ENCODE measurements around the gene C6orf89. TPM values are rescaled to one million over a fixed set of nuclear protein-coding genes. Genes with fewer than 3 reads are reported as not detected.
A peak's percentile ranks its signal among the peaks of the same experiment; 100 is the strongest.

C6orf89 gene
- total RNA-seq, 1 experiment from 2014 or later, result 61.1 TPM

GRCh38 chr6:36873612-36874442, 11.9 kb upstream of the C6orf89 start:
- intact Hi-C loops (cut with micrococcal nuclease; ENCODE audit: unreplicated experiment), result loop anchor here (5.0 kb wide), 1 partner anchor 107 kb away; no protein-coding TSS in a partner anchor
- peaks cover 27% of the 10 kb centered on the region for H3K4me1 Mint-ChIP-seq (ENCODE audit: low read depth, unreplicated experiment)
- CTCF ChIA-PET, result interaction anchor here (0.6 to 3.5 kb wide), 11 partner anchors 9 to 268 kb away, joined by 3 to 17 read pairs (median 5); partner anchors contain the start of gene C6orf89
- H3K27ac Mint-ChIP-seq (ENCODE audit: unreplicated experiment), result peak overlapping the region; percentile 99
- TSS peak; percentile 54 for BruUV-seq (replicated peaks)
- peaks cover 45% of the 10 kb centered on the region for H3K36me3 Mint-ChIP-seq (ENCODE audit: insufficient read depth, unreplicated experiment)
- no peak for TF ChIP-seq CTCF (IDR thresholded peaks at IDR 0.05; ENCODE audit: unreplicated experiment)
- peak; percentile 40 for DNase-seq
- peak overlapping the region; percentile 91 for H3K4me3 Mint-ChIP-seq (ENCODE audit: low read depth, unreplicated experiment)
- H3K27me3 Mint-ChIP-seq (ENCODE audit: unreplicated experiment), result no peaks in the 10 kb centered on the region
- no peaks in the 10 kb centered on the region for H3K9me3 Mint-ChIP-seq (ENCODE audit: low read depth, unreplicated experiment)

DNA sequence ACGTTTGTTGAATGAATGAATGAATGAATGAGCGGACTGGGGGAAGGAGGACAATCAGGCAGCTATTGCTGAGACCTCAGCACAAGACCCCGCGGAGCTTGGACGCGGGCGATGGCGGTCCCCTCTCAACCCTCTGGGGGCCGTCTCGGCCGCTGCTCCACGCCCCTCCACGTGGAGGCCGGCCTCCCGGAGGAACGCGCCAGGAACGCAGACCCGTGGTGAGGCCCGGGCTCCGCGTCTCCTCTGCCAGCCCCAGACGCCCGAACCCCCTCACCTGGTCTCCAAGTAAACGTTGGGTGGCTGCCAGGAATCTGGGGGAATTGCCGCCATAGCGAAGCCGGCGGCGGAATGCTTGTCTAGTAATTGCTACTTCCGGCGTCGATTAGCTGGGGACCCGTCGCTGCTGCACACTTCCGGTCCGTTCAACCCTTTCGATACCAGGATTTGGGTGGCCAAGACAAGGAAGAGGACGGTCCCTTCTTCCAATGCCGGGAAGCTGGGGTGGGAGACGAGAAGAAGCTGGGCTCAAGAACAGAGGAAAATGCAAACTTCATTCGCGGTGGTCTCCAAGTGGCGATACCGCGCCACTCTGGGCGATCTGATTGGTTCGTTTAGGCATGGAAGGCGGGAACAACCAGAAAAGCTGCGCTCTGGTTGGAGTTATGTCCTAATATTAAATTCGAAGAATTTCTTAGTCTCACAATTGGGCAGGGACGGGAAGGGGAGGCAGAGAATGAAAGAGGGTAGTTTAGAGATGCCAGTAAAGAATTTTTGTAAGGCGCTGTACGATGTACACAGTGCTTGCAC, 11.1 kb upstream of the C6orf89 start, which contains the start of gene PPIL1:
Gene PPIL1, minus strand, starts transcription at position 361 of the 807 bp plus-strand sequence. Its CDS starts 31 bp downstream, at position 330.
- CTCF ChIA-PET, result interaction anchor here (0.6 to 3.5 kb wide), 10 partner anchors 10 to 260 kb away, joined by 3 to 17 read pairs (median 6); partner anchors contain the start of gene C6orf89
- Mint-ChIP-seq H3K27ac (ENCODE audit: unreplicated experiment) (peak within 1 kb of the TSS; percentile 99), H3K36me3 (ENCODE audit: insufficient read depth, unreplicated experiment) (peaks cover 44% of the 10 kb centered on the region), H3K9me3 (ENCODE audit: low read depth, unreplicated experiment) (no peaks in the 10 kb centered on the region), H3K27me3 (ENCODE audit: unreplicated experiment) (no peaks in the 10 kb centered on the region), H3K4me3 (ENCODE audit: low read depth, unreplicated experiment) (peak within 1 kb of the TSS; percentile 91), H3K4me1 (ENCODE audit: low read depth, unreplicated experiment) (peaks cover 27% of the 10 kb centered on the region)
- DNase-seq, result peak; percentile 88
- TF ChIP-seq CTCF (IDR thresholded peaks at IDR 0.05; ENCODE audit: unreplicated experiment), result no peak
- intact Hi-C loops (cut with micrococcal nuclease; ENCODE audit: unreplicated experiment), result loop anchor here (5.0 kb wide), 1 partner anchor 107 kb away; no protein-coding TSS in a partner anchor
- no TSS peak for BruUV-seq (replicated peaks)

GRCh38 chr6:36875250-36875633, 10.5 kb upstream of the C6orf89 start:
- intact Hi-C loops (cut with micrococcal nuclease; ENCODE audit: unreplicated experiment), result no loop called here
- Mint-ChIP-seq H3K4me3 (ENCODE audit: low read depth, unreplicated experiment) (peak overlapping the region; percentile 91), H3K27me3 (ENCODE audit: unreplicated experiment) (no peaks in the 10 kb centered on the region), H3K27ac (ENCODE audit: unreplicated experiment) (peak overlapping the region; percentile 99), H3K36me3 (ENCODE audit: insufficient read depth, unreplicated experiment) (peaks cover 38% of the 10 kb centered on the region), H3K4me1 (ENCODE audit: low read depth, unreplicated experiment) (peaks cover 27% of the 10 kb centered on the region), H3K9me3 (ENCODE audit: low read depth, unreplicated experiment) (no peaks in the 10 kb centered on the region)
- TF ChIP-seq CTCF (IDR thresholded peaks at IDR 0.05; ENCODE audit: unreplicated experiment), result no peak
- CTCF ChIA-PET, result interaction anchor here (0.5 to 3.5 kb wide), 9 partner anchors 10 to 511 kb away, joined by 3 to 17 read pairs (median 8); partner anchors contain the start of gene C6orf89
- TSS peak; percentile 71 for BruUV-seq (replicated peaks)
- no peak for DNase-seq

DNA sequence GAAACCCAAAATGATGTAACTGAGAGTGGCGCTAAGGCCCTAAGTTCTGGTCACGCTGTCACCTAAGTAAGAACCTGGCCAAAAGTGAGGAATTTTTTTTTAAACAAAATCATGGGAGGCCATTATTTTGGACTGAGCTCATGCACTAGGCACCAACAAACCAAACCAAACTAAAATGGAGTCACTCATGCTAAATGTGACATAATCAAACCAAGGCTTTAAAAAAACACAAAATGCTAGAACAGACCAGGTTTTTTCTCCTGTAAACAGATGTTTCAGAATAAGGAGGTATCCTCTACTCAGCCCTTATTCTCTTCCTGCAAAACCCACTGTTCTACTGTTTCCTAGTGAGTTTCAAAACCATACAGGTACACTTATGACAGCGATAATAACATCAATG, 1.1 kb upstream of the C6orf89 start:
- CTCF ChIA-PET, result interaction anchor here (1.0 to 2.1 kb wide), 5 partner anchors 10 to 134 kb away, joined by 3 to 37 read pairs (median 14); partner anchors contain the start of genes MTCH1 and PPIL1

More for the DNA sequence above, 1.1 kb upstream of the C6orf89 start:
- no peaks in the 10 kb centered on the region for H3K27me3 Mint-ChIP-seq (ENCODE audit: unreplicated experiment)
- no peak overlapping the region for H3K4me3 Mint-ChIP-seq (ENCODE audit: low read depth, unreplicated experiment)
- BruUV-seq (replicated peaks), result no TSS peak
- peaks cover 12% of the 10 kb centered on the region for H3K36me3 Mint-ChIP-seq (ENCODE audit: insufficient read depth, unreplicated experiment)
- intact Hi-C loops (cut with micrococcal nuclease; ENCODE audit: unreplicated experiment), result loop anchor here (1.0 kb wide), 2 partner anchors 30 to 134 kb away; no protein-coding TSS in a partner anchor
- no peak overlapping the region for H3K27ac Mint-ChIP-seq (ENCODE audit: unreplicated experiment)
- peaks cover 21% of the 10 kb centered on the region for H3K4me1 Mint-ChIP-seq (ENCODE audit: low read depth, unreplicated experiment)
- DNase-seq, result no peak
- no peaks in the 10 kb centered on the region for H3K9me3 Mint-ChIP-seq (ENCODE audit: low read depth, unreplicated experiment)
- TF ChIP-seq CTCF (IDR thresholded peaks at IDR 0.05; ENCODE audit: unreplicated experiment), result no peak
